ENCODE measurements around the gene MFSD1.

MFSD1 gene

DNA sequence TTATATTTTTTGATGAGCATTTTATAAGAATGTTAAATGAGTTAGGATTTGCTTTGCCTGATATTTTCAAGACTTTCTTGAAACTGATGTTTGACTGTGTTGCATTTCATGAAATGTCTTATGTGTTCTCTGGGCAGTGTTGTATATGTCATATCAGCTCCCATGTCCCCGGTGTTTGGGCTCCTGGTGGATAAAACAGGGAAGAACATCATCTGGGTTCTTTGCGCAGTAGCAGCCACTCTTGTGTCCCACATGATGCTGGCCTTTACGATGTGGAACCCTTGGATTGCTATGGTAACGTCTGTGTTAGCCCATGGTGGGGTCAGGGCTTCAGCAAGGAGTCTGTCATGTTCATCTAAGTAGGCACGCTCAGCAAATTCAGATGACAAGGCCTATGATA, 20.0 kb downstream of the MFSD1 start:
- DNase-seq, result no peak

DNA sequence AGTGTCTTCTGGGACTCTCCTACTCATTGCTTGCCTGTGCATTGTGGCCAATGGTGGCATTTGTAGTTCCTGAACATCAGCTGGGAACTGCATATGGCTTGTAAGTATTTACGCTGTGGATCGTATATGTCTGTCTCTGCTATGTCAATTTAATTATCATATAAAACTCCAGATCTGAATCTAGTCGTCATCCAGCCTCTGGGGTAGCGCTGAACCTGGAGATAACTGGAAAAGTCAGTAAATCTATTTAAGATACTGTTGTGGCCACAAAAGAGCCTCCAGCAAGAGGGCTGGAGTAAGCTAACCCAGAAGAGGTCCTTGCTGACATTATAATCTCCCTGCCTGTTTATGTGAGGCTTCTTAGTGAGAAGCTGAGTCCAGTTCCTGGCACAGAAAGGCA, 21.6 kb downstream of the MFSD1 start:
- no peak for DNase-seq

DNA sequence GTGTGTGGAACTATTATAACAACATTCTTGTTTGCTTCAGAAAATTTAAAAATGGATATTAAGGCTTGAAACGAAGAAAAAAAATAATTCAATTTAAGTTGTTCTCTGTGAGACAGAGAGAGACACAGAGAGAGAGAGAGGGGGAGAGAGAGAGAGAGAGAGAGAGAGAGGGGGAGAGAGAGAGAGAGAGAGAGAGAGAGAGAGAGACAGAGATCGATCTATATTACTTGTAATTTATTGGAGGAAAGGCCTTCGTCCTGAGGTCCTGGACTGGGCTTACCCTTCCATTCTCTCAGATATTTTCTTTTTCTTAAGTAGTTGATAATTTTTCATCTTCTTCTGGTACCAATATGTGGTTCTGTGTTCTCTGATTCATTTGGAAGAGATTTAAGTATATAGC, 25.9 kb downstream of the MFSD1 start:
- no peak for DNase-seq

DNA sequence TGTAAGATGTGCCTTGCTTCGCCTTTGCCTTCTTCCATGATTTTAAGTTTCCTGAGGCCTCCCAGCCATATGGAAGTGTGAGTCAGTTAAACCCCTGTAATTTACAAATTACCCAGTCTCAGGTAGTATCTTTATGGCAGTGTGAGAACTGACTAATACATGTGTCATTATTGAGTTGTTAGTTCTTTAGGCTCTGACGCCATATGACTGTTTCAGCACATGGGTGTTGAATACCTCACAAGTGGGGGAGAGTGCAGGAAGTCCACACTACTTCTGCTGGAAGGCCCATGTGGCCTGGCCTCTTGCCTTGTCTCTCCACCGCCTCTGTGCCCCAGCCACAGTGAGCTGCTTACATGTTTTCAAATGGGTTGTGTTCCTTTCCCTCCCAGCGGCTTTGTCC, 28.5 kb downstream of the MFSD1 start:
- no peak for DNase-seq

DNA sequence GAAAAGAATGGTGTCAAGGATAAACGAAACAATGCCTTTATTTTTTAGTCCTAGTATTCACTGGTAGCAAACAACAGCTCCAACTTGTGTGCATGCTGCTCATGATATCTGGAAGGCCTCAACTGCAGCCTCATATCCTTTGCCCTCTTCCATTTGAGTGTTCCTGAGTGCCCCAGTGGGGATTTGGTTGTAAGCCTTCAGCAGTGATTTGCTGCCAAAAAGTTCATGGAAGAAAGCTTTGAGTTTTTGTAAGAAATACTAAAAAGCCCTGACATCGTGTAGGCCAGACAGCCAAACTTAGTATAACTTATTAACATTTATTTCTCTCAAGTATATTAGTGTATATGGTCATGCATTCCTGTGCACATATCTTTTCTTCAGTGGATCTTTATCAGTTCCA, 30.0 kb downstream of the MFSD1 start:
- DNase-seq, result no peak

DNA sequence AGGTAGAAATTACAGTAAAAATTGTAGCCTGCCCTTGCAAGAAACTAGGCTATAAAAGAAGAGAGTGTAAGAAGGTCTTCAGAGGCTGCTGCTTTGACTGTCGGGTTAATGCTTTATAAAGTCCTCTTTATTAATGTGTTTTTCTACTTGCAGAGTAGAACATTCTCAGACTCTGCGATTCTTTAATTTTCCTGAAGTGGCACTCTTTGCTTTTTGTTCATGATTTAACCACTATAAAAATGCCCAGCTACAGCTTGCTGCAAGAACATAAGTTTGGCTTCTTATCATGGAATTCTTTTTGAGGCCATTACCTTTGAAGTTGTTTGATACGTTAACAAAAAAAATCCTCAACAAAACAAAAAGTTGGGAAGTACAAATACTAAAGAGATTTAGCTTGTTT, 33.8 kb downstream of the MFSD1 start:
- DNase-seq, result no peak

DNA sequence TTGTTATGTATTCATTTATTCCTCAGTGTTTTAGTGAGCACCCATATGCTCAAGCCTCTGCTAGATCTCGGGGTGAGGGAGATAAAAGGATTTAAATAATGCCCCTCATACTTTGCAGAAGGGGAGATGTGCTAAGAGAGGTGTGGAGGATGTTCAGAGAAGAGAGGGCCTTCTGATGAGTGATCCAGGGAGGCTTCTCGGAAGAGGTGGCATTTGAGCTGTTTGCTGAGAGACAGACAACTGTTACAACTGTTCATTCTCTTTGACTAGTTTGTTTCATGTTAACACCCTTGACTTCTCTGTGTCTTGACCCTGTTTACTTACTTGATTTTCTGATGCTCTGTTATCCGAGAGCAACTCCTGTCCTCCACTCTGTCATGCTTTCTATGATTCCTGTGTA, 34.5 kb downstream of the MFSD1 start:
- DNase-seq, result no peak

DNA sequence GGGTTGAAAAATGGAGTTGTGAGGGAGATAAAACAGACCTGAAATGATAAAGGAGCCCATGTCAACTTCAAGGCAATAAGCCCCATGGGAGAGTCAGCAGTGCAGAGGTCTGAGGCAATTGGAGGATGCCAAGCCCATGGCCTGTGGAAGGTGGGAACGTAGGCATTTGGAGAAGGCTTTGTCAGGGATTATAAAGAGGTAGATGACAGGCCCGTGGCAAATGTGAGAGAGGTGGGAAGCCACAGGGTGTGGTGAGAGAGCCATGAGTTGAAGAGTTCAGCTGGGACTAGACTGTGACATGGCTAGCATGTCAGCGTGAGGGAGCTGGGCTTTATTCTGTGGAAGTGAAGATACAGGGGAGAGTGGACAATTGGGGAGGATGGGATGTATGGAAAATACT, 35.4 kb downstream of the MFSD1 start:
- no peak for DNase-seq

DNA sequence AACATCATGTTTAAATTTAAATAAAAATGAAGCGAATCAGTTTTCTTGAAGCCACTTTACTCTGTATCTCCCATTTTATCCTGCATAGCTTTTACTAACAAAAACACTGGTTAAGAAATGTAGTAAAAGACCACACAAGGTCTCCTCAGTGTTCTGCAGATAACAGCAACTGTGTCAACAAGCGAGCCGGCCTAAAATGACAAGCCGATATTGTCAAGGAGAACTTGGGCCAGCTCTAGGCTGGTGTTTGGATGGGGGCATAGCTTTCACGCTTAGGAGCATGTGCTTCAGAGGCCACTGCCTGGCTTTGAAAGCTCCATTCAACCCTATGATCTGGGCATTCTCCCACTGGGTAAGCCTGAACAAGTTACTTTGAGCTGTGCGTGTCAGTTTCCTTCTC, 38.1 kb downstream of the MFSD1 start:
- no peak for DNase-seq

DNA sequence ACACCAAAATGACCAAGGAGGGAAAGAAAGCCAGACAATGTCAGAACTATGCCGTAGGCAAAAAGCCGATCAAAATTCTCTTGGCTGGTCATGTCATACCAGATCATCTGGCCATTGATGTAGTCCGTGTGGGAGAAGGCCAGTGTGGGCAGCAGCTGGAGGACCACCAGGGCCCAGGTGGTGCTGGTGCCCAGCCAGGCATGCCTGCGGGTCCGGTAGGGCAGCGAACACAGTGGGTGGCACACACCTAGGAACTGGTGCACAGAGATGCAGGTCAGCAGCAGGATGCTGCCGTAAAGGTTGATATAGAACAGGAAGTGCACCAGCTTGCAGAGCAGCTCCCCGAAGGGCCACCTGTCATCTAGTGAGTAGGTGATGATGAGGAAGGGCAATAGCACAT, 39.5 kb downstream of the MFSD1 start:
- no peak for DNase-seq

DNA sequence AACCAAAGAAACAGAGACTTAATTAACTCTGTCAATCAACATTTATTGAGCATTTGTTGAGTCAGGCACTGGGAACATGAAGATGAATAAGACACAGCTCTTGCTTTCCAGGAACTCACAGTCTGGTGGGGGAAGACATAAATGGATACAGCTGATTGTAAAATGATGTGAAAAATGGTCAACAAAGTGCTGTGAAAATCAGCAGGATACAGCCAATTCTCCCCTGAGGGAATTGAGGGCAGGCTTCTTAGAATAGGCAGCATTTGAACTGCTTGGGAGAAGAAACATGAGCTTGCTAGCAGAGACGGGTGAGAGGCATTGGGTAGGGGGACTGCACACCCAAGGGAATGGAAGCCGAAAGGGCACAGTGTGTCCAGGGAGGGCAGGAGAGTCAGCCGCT, 41.1 kb downstream of the MFSD1 start:
- DNase-seq, result no peak

DNA sequence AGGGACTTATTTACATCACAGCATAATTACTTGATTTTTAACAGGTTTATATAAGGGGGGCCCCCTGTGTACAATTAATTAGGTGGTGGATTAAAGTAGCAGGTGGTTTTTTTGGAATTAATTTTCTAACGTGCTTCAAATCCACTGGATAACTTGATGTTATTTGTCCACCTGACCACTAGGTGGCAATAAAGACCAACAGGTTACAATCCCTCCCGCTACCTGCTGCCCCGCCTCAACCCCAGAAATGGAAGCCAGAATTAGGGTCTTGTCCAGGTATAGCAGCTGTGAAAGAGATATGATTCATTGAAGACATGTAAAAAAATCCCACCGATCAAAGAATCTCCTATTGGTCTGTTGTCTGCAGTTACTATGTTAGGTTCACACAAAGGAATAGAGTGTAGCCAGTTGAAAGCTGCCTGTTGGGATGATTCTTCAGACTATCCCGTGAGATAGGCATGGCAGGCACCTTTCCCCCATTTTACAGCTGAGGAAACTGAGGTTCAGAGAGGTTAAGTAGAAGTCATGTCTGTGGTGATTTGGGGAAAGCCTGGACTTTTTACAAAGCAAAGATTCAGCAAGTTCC, 44.0 kb downstream of the MFSD1 start:
- peak; percentile 71 for DNase-seq

DNA sequence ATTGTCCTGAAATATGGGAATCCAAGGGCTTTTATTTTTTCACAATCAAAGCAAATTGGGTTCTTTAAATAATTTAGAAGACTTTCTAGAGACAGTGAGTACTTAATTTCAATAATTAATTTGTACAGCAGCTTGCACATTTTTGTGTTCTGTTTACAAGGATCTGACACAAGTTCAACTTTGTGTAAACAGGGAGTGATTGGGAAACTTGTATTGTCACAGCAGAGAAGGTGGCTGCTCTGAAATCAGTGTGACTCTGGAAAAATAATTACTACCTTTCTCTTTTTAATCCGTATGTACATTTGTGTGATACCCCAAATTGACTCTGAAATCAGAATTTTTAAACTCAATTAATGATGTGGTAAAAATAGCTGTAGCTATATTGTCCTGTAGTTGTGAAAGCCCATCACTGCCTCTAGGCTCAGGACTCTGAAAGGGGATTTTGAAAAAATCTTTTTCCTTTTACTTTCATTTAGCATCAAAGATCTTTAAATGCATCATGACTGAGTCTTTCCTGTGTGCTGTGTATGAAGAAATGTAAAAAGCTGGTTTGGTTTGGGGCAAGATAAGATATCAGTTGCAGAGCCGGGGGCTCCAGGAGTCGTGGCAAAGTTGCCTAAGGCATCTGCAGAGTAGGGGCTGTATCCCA, 45.1 kb downstream of the MFSD1 start:
- DNase-seq, result no peak

DNA sequence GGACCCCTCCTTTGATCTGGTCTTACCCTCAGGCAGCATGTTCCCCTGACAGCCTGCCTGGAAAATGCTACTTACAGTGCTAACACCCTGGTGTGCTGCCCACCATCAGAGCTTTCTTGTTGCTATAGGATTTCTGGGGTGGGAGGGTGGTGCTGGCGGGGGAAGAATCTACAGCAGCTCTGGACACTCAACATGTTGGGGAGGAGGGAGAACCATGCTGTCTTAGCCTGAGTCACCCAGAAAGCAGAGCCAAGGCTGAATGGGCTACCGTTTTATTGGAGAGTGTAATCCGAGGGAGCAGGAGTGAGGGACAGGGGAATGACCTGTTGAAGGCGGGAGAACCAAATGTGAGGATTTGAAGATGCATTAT, 45.6 kb downstream of the MFSD1 start:
- DNase-seq, result no peak

DNA sequence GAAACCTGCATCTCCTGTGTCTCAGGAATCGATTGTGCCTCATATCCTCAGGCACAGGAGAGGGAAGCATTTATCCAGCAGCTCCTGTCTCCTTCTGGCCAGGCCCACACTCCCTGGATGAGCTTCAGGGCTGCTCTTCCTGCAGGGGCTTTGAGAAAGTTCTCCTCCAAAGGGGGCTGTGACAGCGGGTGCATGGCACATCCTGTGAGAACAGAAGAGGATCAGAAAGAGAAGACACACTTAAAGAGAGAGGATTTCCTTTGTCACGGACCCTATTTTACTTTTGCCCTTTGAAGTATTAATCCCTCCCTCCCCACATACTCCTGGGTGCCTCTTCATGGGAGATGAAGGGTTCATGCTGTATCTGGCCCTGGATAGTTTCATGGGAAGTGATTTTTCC, 46.0 kb downstream of the MFSD1 start:
- no peak for DNase-seq

DNA sequence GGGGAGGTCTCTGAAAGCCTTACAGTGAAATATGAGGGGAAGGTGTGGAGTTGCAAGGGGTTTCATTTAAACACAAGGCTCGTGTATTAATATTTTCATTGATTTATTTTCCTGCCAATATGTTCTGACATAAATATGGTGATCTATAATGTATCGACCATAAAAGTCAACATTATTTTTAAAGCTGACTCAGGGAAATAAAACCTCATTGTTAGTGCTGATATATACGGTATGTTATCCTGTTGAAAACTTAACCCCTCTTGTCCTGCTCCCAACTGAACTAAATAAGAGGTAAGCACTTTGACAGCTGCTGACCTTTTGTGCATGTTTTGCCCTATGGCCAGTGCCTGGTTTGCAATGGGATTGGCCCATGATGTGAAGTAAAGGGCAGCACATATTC, 47.9 kb downstream of the MFSD1 start:
- DNase-seq, result no peak

DNA sequence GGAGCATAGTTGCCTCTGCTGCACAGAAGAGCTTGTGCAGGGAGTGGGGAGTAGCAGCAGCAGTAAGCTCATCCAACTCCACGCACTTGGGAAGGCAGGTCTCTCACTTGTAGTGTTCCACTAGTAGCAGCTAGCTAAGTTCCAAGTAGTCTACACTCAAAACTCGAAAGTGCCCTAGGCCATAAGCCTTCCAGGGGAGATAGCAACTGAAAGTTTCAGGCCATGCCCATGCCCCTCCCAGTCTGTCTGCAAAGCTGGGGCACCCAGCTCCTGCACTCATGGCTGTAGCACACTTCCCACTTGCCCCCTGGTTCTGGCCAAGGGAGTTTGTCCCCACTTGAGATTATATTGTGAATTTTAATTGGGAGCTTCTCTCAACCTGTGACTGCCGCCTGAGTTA, 57.5 kb downstream of the MFSD1 start:
- DNase-seq, result no peak

DNA sequence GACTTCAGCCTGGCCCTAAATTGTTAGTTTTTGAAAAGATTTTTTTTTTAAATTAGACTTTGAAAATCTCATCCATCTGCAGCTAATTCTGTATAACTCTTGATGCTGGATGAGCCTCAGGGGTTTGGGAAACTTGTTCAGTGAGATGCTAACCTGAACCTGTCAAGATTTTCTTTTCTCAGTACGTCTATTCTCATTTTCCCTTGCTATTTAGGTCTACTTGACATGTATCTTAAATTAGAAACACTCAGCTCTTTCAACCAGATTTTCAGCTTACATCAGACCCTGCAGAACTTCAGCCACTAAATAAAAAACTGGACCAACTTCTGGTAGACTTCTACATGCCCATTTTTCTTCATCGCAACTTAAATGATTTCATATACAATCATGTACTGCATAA, 61.4 kb downstream of the MFSD1 start:
- DNase-seq, result no peak

DNA sequence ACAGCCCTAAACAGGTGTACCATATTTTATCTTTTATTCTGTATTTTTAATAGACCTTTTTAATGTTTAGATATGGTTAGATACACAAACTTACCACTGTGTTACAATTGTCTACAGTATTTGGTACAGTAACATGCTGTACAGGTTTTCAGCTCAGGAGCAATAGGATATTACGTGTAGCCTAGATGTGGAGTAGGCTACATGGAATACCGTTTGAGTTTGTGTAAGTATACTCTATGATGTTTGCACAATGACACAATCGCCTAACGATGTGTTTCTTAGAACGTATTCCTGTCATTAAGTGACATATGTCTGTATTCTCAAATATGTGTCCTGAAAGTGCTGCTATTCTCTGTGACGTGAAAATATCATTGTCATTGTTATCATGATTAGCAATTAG, 62.6 kb downstream of the MFSD1 start:
- DNase-seq, result no peak

DNA sequence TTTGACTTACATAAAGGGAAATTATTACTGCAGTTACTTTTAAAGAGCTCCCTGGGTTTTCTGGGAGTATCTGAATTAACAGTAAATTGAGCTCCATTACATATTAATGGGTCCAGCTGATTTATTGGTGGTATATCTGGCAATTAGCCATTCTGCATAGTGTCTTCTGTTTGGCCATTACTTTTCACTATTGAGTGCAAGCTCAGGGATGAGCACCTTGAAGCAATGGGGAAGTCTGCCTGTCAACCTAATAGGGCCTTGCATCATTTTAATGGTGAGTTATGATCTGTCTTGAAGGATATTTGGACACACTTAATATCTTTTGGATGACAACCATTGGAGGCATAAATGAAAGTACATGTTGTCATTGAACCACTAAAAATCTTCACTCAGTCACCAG, 73.8 kb downstream of the MFSD1 start:
- no peak for DNase-seq

Measured in COR-L47 (cell line).